NCI-H2227 (cell line): ENCODE results near the gene UNKL.

Experiments used
- DNase-seq: peaks from one replicate; lab custom pipeline; 2025; ENCODE audit not compliant: unreplicated experiment; lab: John Stamatoyannopoulos, UW

Gene UNKL

DNA sequence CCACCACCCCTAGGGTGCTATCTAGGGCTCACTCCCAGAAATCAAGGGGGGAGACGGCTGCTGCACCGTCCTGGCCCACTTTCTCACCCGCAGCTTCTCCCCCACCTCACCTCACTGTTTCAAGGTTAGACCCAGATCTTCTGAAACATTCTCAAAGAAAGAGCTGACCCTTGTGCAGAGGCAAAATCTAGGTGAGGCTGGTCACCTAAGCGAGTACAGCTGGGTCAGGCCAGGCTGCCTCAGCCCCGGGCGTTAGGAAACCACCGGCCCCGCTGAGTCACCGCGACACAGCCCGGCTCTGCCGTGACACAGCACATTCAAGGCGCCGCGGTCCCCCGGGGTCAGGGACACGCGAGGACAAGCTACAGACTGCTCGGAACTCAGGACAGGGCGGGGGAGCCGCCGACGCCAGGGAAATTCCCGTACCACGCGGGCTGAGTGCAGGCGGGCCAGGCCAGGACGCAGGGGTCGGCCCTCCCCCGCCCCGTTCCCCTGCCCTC is 35.6 kb downstream of the UNKL start:
- DNase-seq = peak; percentile 55

DNA sequence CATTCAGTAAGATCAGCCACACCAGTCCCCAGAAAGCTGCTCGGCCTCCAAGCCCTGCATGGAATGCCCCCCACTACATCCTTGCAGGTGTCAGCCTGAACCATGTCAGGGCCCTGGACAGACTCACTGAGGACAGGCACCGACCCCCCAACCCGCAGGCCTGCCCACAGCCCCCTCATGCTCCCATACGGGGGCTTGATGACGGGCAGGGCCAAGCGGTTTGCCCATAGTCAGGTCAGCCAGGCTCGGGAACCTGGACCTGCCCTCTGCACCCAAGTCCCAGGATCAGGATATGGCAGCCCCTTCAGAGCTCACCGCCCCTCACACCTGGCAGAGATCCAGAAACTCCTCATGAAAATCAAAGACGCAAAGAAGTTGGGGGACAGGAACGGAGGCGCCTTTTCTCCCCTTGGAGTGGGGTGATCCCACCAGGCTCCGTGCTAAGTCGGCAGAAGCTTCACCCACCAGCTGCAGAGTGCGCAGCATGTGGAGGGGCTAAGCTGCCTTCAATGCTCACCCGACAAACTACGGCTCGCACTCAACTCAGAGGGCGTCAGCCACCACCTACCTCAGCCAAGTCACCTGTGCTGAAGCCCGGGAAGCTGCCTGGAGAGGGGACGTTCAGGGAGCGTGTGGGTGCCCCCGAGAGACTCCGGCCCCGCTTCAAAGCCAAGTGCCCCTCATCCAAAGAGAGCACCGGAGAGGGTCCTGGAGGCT is 36.3 kb downstream of the UNKL start:
- DNase-seq = no peak

DNA sequence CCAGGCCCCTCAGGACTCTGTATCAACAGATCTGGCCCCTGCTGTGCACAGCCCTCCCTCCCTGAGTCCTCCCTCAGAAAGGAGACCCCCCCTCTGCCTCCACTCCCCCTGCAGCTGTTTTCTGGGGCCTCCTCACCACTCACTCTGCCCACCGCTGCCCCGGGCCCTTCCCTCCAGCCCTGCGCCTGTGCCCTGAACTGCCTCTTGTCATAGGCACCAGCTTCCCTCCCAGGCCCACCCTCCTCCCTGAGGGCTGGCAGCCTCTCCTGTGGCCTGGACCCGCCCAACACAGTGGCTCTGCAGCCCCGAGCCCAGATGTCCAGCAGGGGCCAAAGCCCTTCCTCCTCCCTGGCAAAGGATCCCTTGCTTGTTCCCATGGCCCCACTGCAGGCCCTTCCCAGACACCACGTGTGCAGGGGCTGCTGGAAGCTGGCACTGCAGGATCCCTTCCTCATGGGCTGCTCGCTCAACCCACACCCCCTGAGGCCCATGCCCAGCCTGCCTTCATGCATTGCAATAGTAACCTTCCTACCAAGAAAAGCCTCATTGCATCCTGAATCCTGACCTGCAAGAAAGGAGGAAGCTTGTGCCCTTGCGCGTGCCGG is 37.0 kb downstream of the UNKL start:
- DNase-seq = no peak

DNA sequence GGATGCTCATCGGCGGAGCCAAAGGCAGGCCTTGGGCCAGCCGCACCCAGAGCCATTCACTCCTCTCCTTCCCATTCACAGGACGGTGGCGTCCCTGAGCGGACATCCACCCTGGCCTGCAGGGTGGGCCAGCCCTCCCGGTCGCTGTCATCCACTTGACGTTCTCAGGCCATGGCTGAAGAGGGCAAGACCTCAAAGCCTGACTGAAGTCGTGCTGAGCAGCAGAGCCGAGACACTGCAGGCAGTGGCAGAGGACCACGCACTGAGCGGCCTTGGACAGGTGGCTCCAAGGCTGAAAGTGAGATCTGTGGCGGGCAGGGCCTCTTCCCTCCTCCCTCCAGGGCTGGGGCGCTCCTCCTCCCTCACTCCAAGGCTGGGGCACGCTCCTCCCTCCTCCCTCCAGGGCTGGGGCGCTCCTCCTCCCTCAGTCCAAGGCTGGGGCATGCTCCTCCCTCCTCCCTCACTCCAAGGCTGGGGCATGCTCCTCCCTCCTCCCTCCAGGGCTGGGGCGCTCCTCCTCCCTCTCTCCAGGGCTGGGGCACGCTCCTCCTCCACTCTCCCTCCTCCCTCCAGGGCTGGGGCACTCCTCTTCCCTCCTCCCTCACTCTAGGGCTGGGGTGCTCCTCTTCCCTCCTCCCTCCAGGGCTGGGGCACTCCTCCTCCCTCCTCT is 38.6 kb downstream of the UNKL start:
- no peak for DNase-seq

DNA sequence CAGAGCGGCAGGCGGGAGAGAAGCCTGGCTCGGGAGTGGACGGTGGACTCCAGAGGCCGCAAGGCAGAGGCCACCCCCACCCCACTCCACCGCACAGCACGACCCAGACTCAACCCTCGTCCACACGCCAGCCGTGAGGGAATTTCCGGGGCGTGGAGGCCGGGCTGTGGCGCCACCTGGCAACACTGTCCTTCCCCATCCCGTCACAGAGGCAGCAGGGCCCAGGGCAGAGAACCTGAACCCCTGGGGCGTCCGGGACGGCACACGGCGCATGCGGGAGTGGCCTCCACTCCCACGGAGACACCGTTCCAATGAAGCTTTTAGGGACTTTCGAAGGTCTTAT is 39.2 kb downstream of the UNKL start:
- no peak for DNase-seq

- no peak for DNase-seq
Observed at GRCh38 chr16:1374418-1375297, 39.8 kb downstream of the UNKL start.

- DNase-seq = no peak
Observed at GRCh38 chr16:1372292-1372950, 42.1 kb downstream of the UNKL start.

DNA sequence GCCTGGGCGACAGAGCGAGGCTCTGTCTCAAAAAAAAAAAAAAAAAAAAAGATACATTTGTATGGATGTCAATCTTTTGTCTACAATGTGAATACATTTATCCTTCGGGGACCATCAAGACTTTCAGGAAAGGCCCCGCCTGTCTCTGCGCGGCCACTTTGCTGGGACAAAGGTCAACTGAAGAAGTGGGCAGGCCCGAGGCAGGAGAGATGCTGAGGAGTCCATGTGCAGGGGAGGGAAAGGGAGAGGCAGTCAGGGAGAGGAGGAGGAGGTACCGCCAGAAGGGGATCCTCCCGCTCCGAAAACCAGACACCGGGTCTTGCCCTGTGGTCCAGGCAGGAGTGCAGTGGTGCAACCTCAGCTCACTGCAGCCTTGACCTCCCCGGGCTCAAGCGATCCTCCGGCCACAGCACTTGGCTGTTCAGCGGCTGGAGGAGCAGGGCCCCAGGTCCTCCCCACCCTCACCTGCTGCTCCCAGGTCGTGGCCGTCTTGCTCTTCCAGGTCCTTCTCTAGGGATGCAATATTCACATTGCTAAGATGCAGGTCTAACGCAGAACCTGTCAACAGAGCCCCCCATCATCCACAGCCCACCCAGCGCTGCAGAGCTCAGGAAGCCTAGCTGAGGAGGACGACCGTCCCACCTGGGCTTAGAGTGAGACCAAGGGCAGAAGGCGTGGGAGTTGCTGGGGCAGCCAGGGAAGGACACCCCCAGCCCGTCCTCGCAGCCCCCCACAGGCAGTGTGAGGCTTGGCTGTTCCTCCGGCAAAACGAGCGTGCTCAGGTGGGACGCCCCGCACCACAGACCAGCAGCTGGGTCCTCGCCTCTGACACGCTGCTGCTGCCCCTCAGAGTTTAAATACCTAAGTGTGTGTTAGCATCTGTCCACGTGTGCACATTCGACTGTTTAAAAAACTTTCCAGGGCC is 43.2 kb downstream of the UNKL start:
- DNase-seq = no peak

DNA sequence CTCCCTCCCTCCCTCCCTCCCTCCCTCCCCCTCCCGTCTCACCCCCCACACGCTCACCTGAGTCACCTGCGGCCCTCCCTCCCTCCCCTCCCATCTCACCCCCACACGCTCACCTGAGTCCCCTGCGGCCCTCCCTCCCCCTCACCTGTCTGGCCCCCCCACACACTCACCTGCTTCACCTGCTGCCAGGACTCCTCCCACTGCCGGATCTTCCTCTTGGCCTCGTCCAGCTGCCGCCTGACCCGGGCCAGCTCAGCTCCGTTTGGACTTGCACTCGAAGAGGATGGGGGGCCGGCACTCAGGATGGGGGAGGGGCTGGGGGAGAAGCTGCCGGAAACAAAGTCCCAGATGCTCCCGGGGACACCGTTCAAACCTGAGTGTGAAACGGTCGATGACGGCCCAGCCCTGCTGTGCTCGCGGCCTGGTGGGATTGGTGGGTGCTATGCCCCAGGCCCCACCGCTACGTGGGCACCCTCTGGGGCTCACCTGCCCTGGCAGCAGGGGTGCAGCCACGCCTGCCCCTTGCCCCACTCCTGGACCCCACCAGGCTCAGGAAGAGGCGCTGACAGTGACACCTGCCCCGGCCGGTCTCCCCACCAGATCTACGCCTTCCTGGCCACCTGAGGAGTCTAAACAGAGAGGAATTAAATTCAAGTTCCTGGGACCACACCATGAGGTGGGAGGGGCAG is 46.9 kb downstream of the UNKL start:
- no peak for DNase-seq

- DNase-seq = no peak
Observed at GRCh38 chr16:1366712-1367299, 47.7 kb downstream of the UNKL start.

- DNase-seq = no peak
Observed at GRCh38 chr16:1366060-1366711, 48.3 kb downstream of the UNKL start.

DNA sequence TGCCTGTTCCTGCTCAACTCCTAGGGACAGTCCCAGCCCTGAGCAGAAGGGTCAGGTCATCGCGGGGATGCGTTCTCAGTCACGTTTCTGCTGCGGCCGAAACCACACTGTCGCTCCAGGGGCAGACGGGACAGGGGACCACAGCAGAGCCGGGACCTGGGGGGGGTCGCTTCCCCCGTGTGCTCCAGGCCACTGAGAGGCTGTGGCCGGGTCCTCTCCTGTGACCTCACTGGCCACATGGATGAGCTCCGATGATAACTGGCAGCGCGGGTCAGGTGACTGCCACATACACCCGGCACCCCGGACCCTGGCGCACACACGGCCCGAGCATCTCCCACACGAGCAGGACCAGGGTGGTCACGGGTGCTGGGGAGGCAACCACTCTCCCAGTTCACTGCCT is 50.0 kb downstream of the UNKL start:
- no peak for DNase-seq

- peak; percentile 58 for DNase-seq
Observed at GRCh38 chr16:1363501-1364041, 50.9 kb downstream of the UNKL start.

- DNase-seq = no peak
Observed at GRCh38 chr16:1362807-1363206, 51.7 kb downstream of the UNKL start.

GRCh38 chr16:1361685-1362360 is 52.7 kb downstream of the UNKL start:
- DNase-seq = no peak

GRCh38 chr16:1357906-1358566 is 56.5 kb downstream of the UNKL start:
- DNase-seq = no peak
